Inflammatory macrophage (primary cell): ENCODE measurements around the gene DTX3.
"Not testable (repeated sequence)": the region's sequence is repeated elsewhere in the genome, so short reads cannot be mapped to it uniquely, and the experiment has no call there.

Source experiments
- DNase-seq, 2 donors: peaks; one replicate each; pipeline ENCODE4 v3.0.0-alpha.2; 2020 to 2022
- total RNA-seq, 18 experiments: gene quantifications; one replicate each; lab custom pipeline; 2026; ENCODE audit warnings: mixed read lengths in 6 of 18, inconsistent platforms in 2 of 18; lab: John Stamatoyannopoulos, UW

DTX3 gene, protein sequence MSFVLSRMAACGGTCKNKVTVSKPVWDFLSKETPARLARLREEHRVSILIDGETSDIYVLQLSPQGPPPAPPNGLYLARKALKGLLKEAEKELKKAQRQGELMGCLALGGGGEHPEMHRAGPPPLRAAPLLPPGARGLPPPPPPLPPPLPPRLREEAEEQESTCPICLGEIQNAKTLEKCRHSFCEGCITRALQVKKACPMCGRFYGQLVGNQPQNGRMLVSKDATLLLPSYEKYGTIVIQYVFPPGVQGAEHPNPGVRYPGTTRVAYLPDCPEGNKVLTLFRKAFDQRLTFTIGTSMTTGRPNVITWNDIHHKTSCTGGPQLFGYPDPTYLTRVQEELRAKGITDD
- total RNA-seq, result 0 to 0.24 (median 0.04) reads per million in 18 experiments

DNA sequence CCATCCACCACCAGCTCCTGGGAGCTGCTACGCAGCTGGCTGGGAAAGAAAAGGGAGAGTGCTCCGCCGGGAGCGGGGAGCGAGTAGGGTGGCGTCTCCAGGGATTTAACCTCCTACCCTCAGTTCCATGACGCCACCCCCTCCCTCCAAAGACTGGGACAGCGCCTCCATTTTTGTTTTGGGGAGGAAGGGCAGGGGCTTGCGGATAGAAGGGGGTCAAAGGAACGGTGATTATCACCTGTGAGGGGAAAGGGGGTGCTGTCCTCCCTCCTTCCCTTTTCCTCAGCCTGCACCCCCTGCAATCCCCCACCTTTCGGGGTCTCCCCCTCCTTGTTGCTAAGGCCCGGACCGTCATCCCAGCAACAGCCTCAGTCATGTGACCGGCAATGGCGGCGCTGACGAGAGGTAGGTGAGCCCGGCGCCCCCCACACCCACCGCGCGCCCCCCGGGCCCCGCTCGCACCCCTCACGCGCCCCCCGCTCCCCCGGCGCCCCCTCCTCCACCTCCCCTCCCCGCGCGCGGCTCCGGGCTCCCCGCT, at the start of gene DTX3:
DTX3 (plus strand) TSS at position 371 of the 538 bp plus-strand sequence. CDS start 1,694 bp downstream, outside the sequence.
- no peak for DNase-seq

DNA sequence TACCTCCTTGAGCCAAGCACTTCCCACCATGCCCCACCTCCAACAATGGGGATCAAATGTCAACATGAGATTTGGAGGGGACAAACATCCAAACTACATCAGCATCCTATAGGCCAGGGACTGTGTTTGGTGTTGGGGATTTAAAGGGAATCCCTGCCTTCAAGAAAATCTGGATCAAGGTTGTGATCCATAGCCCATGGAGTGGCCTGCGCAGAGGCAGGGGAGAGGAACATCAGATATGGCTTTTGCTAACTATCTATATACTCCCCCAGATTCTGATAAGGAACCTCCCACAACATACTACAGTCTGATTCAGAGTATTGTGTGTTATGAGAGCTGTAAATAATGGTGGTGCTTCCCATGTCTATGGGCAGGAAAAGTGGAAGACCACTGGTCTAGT, 49.7 kb upstream of the DTX3 start:
- DNase-seq, result no peak

DNA sequence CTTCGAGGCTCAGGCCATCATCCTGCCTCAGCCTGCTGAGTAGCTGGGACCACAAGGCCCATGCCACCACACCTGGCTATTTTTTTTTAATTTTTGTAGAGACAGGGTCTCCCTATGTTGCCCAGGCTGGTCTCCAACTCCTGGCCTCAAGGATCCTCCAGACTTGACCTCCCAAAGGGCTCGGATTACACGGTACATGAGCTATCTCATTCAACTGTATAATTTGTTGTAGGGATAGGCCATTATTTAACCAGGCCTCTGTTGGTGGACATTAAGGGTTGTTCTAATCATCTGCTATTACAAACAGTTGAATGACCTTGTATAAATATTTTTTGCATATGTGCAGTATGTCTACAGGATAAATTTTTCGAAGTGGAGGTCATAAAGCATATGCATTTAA, 45.8 kb upstream of the DTX3 start:
- DNase-seq, result no peak

DNA sequence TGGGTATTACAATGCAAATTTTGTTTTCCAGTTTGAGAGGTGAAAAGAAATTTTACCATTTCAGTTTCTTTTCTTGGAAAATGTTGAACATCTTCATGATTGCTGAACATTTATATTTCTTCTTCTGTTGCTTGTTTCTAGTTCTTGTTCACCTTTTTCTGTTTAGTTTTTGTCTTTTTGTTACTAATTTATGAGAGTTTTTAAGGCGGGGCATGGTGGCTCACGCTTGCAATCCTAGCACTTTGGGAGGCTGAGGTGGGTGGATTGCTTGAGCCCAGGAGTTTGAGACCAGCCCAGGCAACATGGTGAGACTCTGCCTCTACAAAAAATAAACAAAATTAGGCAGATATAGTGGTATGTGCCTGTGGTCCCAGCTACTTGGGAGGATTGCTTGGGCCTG, 44.1 kb upstream of the DTX3 start:
- no peak for DNase-seq

DNA sequence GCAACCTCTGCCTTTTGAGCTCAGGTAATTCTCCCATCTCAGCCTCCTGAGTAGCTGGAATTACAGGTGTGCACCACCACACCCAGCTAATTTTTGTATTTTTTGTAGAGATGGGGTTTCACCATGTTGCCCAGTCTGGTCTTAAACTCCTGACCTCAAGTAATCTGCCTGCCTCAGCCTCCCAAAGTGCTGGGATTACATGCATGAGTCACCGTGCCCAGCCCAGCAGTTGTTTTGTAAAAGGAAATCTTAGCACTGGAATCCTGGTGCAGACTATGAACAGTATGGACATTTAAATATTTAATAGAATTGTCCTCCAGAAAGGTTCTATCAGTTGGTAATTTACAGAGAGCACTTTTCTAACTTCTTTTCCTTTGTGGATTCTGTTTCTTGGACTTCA, 43.5 kb upstream of the DTX3 start:
- DNase-seq, result not testable (repeated sequence)

DNA sequence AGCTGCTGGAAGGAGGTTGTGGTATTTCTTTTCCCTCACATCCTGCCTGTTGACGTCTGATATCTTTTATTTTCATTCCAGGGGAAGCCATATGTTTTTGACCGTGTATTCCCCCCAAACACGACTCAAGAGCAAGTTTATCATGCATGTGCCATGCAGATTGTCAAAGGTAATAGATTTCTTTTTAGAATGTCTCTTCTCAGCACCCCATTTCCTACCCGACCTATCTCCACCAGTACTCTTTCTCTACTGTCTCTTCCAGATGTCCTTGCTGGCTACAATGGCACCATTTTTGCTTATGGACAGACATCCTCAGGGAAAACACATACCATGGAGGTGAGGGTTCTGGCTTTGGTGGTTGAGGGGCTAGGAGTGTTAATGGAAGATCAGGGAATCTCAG, 41.3 kb upstream of the DTX3 start:
- DNase-seq, result no peak

DNA sequence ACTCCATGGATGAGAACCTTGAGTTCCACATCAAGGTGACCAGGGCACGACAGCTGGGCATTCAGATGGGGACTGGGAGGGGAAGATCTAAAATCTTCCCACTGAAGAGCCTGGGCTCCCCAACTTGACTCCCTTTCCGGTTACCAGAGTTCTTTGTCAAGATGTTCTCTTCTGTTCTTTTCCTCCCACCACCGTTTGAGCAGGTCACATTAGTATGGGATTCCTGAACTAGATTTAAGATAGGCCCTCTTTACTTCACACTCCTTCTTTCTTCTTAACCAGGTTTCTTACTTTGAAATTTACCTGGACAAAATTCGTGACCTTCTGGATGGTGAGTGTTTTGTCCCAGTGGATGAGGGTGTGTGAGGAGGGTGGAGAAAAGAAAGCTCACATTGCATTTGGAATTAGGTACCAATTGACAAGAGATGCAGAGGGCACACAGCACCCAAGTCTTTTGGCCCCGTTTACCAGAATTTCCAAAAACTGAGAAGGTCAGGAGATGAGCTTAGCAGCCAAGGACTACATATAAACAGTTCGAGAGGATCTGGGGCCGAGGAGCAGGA, 40.4 kb upstream of the DTX3 start:
- no peak for DNase-seq

DNA sequence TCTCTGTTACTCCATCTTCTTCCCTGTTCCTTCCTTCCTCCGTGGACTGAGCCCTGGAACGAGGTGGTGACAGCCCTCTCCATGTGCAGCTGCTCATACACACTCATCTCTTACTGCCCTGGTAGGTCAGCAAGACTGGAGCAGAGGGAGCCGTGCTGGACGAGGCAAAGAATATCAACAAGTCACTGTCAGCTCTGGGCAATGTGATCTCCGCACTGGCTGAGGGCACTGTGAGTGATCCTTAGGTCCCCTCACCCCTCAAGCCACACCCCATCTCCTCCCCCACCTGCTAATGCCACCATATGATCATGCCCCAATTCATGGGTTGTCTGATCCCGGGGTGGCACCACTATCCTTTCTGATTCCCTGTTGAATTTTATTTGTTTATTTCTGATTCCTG, 35.8 kb upstream of the DTX3 start:
- no peak for DNase-seq

DNA sequence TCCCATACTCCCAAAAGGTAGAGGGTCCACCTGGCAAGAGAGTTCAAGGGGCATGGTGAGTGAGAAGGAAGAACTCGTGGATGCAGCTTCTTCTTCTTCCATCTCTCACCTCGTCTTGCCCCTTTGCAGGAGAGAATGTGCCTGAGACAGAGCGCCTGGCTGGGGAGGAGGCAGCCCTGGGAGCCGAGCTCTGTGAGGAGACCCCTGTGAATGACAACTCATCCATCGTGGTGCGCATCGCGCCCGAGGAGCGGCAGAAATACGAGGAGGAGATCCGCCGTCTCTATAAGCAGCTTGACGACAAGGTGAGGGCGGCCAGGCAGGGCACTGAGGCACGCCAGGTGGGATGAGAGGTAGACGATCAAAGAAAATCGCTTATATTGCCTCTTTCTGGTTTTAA, 34.8 kb upstream of the DTX3 start:
- no peak for DNase-seq

DNA sequence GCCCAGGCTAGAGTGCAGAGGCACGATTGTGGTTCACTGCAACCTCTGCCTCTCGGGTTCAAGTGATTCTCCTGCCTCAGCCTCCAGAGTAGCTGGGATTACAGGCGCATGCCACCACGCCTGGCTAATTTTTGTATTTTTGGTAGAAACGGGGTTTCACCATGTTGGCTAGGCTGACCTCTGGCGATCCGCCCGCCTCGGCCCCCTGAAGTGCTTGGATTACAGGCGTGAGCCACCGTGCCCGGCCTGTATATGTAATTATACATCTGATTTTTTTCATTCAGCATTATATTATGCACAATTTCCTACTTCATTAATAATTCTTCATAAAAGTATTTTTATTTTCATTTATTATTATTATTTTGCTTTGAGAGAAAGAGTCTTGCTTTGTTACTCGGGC, 34.2 kb upstream of the DTX3 start:
- DNase-seq, result not testable (repeated sequence)

DNA sequence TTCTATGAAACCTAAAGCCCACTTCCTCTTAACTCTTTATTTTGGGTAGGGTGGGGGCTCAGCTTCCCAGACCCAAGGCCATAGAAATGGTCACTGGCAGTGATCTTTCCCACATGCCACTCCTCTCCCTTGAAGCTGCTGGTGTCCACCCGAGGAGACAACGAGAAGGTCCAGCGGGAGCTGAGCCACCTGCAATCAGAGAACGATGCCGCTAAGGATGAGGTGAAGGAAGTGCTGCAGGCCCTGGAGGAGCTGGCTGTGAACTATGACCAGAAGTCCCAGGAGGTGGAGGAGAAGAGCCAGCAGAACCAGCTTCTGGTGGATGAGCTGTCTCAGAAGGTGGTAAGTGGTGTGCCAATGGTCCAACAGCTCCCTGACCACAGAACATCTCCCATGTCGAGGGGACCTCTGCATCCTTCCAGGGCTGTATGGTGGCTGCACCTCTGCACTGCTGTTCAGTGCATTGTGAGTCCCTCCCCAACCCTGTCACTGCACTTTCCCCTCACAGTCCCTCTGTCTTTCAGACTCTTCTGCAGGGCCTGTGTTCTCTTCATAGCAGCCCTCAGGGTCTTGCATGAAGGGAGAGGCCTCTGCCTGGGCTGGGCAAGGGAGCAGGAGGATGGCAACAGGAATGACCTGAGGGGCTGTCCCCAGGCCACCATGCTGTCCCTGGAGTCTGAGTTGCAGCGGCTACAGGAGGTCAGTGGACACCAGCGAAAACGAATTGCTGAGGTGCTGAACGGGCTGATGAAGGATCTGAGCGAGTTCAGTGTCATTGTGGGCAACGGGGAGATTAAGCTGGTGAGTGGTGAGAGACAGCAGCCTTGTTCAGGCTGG, 32.5 kb upstream of the DTX3 start:
- no peak for DNase-seq

DNA sequence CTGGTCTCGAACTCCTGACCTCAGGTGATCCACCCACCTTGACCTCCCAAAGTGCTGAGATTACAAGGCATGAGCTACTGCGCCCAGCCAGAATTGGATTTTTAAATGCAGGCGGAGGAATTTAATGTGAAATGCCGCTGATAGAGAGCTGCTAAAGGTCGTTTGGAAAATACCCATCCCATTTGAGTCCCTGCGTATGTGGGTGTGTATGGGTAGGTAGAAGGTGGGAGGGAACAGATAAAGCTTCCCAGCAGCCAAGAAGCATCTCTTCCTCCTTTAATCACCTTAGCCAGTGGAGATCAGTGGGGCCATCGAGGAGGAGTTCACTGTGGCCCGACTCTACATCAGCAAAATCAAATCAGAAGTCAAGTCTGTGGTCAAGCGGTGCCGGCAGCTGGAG, 29.8 kb upstream of the DTX3 start:
- DNase-seq, result no peak

DNA sequence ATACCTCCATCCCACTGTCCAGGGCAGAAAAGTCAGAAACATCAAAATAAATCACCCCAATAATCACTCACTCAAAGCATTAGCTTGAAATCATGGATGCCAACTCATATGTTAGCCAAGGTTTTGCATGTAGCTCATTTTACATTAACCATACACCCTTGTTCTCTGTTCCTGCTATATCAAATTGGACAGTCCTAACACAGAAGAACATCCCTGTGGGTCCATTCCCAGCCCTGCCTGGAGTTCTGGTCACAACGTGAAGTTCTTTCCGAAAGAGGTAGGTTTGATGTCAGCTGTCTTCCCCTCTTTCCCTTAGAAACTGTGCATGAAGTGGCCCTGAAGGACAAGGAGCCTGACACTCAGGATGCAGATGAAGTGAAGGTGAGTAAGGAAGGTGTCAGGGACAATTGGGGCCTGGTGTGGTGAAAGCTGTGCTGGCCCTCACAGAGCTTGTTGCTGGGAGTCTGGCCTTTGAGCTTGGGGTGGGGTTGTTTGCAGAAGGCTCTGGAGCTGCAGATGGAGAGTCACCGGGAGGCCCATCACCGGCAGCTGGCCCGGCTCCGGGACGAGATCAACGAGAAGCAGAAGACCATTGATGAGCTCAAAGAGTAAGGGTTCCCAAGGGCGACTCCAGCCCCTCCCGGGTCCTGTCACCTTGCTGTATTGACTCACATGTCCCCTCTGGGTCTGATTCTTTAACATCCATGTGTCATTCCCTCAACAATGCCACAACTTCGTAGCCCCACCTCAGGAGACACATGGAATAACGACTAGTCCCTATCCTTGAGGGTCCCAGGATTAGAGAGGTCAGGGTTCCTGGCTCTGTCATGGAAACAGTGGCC, 28.6 kb upstream of the DTX3 start:
- DNase-seq, result no peak

DNA sequence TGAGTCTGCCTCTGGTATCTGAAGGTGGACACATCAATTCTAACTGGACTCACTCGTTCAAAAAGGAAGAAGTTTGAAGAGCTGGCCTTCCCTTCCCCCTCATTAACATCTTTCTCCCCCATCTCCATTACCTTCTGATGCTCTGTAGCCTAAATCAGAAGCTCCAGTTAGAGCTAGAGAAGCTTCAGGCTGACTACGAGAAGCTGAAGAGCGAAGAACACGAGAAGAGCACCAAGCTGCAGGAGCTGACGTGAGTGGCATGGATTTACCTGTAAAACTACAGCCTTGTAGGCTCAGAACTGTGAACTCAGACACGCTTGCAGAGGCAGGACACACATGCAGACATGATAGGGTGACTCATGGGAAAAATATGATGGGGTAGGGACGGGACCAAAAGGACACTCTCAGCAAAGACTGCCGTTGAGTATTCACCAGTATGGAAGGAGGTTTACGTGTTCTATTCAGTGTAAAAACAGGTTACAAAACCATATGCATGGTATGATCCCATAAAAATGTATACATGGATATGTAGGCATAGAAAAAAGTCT, 27.9 kb upstream of the DTX3 start:
- DNase-seq, result no peak

DNA sequence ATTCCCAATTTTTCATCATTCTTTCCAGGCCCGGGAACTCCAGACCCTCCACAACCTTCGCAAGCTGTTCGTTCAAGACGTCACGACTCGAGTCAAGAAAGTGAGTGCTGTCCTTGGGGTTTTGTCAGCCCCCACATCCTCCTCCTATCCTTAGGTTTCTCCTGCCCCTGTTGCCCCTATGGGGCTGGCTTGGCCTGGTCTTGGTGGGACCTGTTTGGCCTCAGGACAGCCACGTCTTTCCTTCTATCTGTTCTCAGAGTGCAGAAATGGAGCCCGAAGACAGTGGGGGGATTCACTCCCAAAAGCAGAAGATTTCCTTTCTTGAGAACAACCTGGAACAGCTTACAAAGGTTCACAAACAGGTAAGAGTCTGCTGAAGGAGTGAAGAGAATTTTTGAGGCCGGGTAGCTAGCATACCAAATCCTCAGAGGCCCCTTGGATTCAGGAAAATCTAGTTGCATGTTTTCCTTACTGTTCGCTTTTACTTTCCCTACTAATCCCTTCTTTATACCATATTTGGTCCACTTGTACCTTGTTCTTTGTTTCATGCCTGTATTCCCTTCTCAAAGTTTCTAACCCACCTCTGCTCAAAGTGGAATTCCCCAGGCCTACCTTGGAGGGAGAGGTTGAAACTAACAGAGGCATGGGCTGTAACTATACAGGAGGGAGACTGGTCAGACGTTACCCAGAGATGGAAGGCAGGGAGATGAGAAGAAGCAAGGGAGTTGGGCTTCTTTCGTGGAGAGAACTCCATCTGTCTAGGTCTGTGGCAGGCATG, 26.5 kb upstream of the DTX3 start:
- DNase-seq, result no peak

DNA sequence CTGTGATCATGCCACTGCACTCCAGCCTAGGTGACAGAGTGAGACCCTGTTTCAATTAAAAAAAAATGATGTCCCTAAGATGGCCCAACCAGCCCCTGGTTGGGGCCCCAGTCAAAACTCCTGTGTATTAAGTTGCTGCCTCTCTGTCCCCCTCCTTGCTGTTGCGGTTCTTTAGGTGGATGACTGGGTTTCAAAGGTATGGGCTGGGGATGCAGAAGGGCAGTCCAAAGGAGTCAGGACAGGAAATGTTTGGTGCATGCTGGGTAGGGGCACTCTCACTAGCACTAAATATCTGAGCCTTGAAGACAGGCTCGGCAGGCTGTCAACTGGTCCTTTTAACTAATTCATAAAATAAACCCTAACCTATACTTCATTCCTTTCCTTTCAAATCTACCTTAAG, 25.6 kb upstream of the DTX3 start:
- no peak for DNase-seq

DNA sequence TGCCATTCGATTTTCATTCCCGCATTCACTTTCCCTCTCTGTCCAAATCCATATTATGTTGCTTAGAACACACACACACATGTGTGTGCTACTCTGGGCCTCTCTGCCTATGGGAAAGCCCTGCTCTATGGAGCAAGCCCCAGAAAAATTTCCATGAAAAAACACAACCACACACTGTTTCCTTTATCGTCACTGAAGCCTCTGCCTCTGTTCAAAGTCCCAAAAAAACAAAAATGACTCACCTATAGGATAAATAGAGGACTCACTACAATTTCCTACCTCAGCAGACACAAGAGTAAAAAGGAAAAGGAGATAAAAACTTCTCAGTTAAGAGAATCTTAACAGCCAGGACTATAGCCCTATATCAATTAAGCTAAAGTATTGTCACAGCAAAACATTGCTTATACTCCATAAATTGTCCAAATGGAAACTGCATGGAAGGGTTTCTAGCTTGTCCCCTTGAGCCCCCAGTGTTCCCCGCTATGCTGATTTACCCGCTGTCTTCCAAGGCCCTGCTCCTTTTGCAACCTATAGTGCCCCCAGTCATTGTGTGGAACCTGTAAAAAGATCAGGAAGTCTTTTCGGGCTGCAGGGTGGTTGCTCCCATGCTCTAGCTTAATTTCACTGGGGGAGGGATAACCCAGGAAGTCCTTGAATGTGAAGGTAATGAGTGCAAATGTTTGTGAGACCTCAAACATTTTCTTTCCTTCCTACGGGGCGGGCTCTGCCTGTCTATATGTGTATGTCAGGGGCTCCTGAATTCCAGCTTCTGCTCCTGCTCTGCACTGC, 24.8 kb upstream of the DTX3 start:
- DNase-seq, result no peak

DNA sequence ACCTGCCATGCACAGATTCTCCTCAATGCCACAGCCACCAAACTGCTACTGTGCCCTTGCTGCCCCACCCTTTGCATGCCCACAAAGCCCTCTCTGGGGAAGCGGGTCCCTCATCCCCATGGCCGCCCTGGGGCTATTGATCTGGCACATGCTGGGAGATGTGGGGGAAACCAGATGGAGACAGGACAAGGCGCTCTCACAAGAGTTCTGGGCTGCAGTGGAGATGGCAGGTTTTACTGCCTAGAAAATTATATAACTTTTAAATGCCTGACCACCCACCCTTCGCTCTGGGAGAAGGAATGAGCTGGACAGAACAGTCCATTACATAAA, 24.2 kb upstream of the DTX3 start:
- no peak for DNase-seq

DNA sequence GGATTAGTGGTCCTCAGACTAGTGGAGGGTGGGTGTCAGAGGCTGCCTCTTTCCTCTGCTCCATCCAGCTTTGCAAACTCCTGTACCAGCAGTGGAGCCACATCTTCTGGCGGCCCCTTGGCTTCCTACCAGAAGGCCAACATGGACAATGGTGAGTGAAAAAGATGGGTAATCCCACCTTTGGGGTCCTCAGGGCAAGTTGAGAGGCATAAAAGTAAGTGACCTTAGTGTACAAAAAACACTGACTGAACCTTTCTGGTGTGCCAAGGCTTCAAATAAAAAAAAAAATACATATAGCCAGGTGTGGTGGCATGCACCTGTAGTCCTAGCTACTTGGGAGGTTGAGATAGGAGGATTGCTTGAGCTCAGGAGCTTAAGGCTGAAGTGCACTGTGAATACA, 22.8 kb upstream of the DTX3 start:
- no peak for DNase-seq

DNA sequence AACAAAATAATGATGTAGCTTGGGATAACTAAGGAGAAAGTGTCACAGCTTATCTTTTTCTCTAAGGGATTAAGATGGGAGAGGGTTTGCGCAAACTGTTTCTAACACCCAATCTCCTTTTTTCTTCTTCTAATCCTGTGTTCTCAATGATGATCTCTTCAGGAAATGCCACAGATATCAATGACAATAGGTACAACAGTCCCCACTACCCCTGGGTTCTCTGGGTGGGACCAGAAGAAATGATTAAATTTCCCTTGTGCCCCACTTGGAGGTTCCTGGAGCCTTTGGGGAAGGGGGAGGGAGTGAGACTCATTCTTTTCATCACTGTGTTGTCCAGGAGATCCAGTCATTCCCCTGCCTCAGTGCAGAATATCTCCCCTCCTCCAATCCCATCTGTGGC, 22.2 kb upstream of the DTX3 start:
- DNase-seq, result no peak
